GM23248 (cell line): ENCODE results near the gene OR2K2. TPM values are rescaled to one million over a fixed set of nuclear protein-coding genes. Genes with fewer than 3 reads are reported as not detected.
"Not testable (repeated sequence)": the region's sequence is repeated elsewhere in the genome, so short reads cannot be mapped to it uniquely, and the experiment has no call there.

Experiments
- DNase-seq: peaks from one replicate; pipeline ENCODE4 v3.0.0-alpha.2; 2015
- H2AFZ ChIP-seq: fragments of 200-600 bp; sonication (generic); 2 replicates; pipeline ENCODE4 v1.6.1; 2016; ENCODE audit warnings: antibody characterized with exemption
- H3F3A ChIP-seq: fragments of 200-600 bp; sonication (generic); 2 replicates; pipeline ENCODE4 v1.6.1; 2016; ENCODE audit warnings: mild to moderate bottlenecking, antibody characterized with exemption, mixed run types; ENCODE audit not compliant: insufficient read depth
- H3K27ac ChIP-seq: fragments of 200-600 bp; sonication (generic); 2 replicates; pipeline ENCODE4 v1.5.1; 2016; ENCODE audit warnings: mild to moderate bottlenecking
- H3K27me3 ChIP-seq: fragments of 200-600 bp; sonication (generic); replicated peaks from 2 replicates; pipeline ENCODE4 v1.6.1; 2016; ENCODE audit warnings: mild to moderate bottlenecking; ENCODE audit not compliant: insufficient read depth
- H3K36me3 ChIP-seq: fragments of 200-600 bp; sonication (generic); 2 replicates; pipeline ENCODE4 v1.6.1; 2016; ENCODE audit warnings: low read depth, mild to moderate bottlenecking
- H3K4me1 ChIP-seq: fragments of 200-600 bp; sonication (generic); 2 replicates; pipeline ENCODE4 v1.6.1; 2016; ENCODE audit warnings: mild to moderate bottlenecking; ENCODE audit not compliant: insufficient read depth
- H3K4me2 ChIP-seq: fragments of 200-600 bp; sonication (generic); one replicate; pipeline ENCODE4 v1.6.1; 2016; ENCODE audit warnings: mild to moderate bottlenecking; ENCODE audit not compliant: unreplicated experiment
- H3K4me3 ChIP-seq: fragments of 200-600 bp; sonication (generic); 2 replicates; pipeline ENCODE4 v1.5.1; 2016; ENCODE audit warnings: mild to moderate bottlenecking
- H3K79me2 ChIP-seq: fragments of 200-600 bp; sonication (generic); 2 replicates; pipeline ENCODE4 v1.6.1; 2016; ENCODE audit warnings: mild to moderate bottlenecking; ENCODE audit not compliant: insufficient read depth
- H3K9ac ChIP-seq: fragments of 200-600 bp; sonication (generic); 2 replicates; pipeline ENCODE4 v1.6.1; 2016; ENCODE audit warnings: mild to moderate bottlenecking
- H3K9me2 ChIP-seq: fragments of 200-600 bp; sonication (generic); 2 replicates; pipeline ENCODE4 v1.6.1; 2016; ENCODE audit warnings: mixed run types, mild to moderate bottlenecking, moderate library complexity; ENCODE audit not compliant: insufficient read depth
- H3K9me3 ChIP-seq: fragments of 200-600 bp; sonication (generic); one replicate; pipeline ENCODE4 v1.6.1; 2017; ENCODE audit warnings: low read depth
- H4K20me1 ChIP-seq: fragments of 200-600 bp; sonication (generic); 2 replicates; pipeline ENCODE4 v1.6.0; 2016; ENCODE audit not compliant: insufficient read depth
- EZH2 ChIP-seq: fragments of 200-600 bp; sonication (generic); IDR thresholded peaks from 2 replicates; pipeline ENCODE4 v1.6.1; 2018; ENCODE audit warnings: antibody characterized with exemption, mild to moderate bottlenecking; ENCODE audit not compliant: insufficient read depth, poor library complexity, severe bottlenecking
- EZH2phosphoT487 ChIP-seq: fragments of 200-600 bp; sonication (generic); IDR thresholded peaks from 2 replicates; pipeline ENCODE4 v1.6.1; 2018; ENCODE audit warnings: antibody characterized with exemption, moderate library complexity, mild to moderate bottlenecking, low read depth; ENCODE audit not compliant: insufficient read depth
- WGBS, 2 experiments: methylation state at CpG; one replicate each; pipeline ENCODE4 v1.1.6; 2015 to 2017; ENCODE audit warnings: low lambda C conversion rate in 2 of 2, low coverage in 1 of 2; ENCODE audit errors: missing lambda C conversion rate in 2 of 2; 5-methylcytosine and 5-hydroxymethylcytosine counted together
- in situ Hi-C: fragments of 300-500 bp; cut with MboI; formaldehyde crosslinking; loops from 2 replicates; pipeline ENCODE4 v1.15.0; 2020
- polyA plus RNA-seq: library from polyadenylated mRNA; unstranded; fragments of >200 nt; fragmentation: Nextera tagmentation; extraction: Ambion mirVana; gene quantifications from 2 replicates; pipeline ENCODE4 v1.2.1, GENCODE V29; 2016
- total RNA-seq: library from RNA; depleted of rRNA; stranded (reverse); fragments of >200 nt; shearing (Covaris generic); gene quantifications from 2 replicates; pipeline ENCODE4 v1.2.3, GENCODE V29; 2014; rRNA removed

Gene OR2K2
- total and polyA plus RNA-seq, 2 experiments from 2014 or later: not detected

- in situ Hi-C loops: no loop called here
- no peaks in the 10 kb centered on the region for H3K27me3 ChIP-seq
- H3K79me2 ChIP-seq: no peaks in the 10 kb centered on the region
- H2AFZ ChIP-seq: no peak overlapping the region
- H3K4me3 ChIP-seq: no peak overlapping the region
- no peaks in the 10 kb centered on the region for H3K9me3 ChIP-seq
- H3K9ac ChIP-seq: no peak overlapping the region
- WGBS, 2 experiments: 33 to 36% methylated on average over 2 of the region's 2 CpGs
- no peak overlapping the region for H3K4me2 ChIP-seq
- no peaks in the 10 kb centered on the region for H4K20me1 ChIP-seq
- TF ChIP-seq EZH2 (no peak), EZH2phosphoT487 (no peak)
- H3K36me3 ChIP-seq: no peaks in the 10 kb centered on the region
- no peak overlapping the region for H3K27ac ChIP-seq
- no peak for DNase-seq
- peaks cover 13% of the 10 kb centered on the region for H3K4me1 ChIP-seq
- H3K9me2 ChIP-seq: no peaks in the 10 kb centered on the region
- H3F3A ChIP-seq: peaks cover 5% of the 10 kb centered on the region
Measured at GRCh38 chr9:111282845-111283244, 47.2 kb downstream of the OR2K2 start.

DNA sequence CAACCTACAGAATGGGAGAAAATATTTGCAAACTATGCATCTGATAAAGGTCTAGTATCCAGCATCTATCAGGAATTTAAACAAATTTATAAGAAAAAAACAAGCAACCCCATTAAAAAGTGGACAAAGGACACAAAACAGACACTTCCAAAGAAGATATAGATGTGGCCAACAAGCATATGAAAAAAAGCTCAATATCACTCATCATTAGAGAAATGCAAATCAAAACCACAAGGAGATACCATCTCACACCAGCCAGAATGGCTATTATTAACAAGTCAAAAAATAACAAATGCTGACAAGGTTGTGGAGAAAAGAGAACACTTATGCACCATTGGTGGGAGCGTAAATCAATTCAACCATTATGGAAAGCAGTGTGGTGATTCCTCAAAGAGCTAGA is 49.2 kb downstream of the OR2K2 start:
- H3K36me3 ChIP-seq, H3K9me3 ChIP-seq, H3K4me3 ChIP-seq, H2AFZ ChIP-seq, DNase-seq, in situ Hi-C loops, H3F3A ChIP-seq, H4K20me1 ChIP-seq, H3K9ac ChIP-seq, H3K27ac ChIP-seq, H3K79me2 ChIP-seq, H3K9me2 ChIP-seq, H3K4me2 ChIP-seq, H3K4me1 ChIP-seq, H3K27me3 ChIP-seq: not testable (repeated sequence)
- WGBS, 2 experiments: 100% methylated on average over 1 of the region's 1 CpG

Other genes with a start within 250 kb of the OR2K2 start
- gene ECPAS, start 154.2 kb upstream of the OR2K2 start, total RNA-seq: 51.1 and 65.3 TPM in 2 replicates
- gene ECPAS, start 154.2 kb upstream of the OR2K2 start, polyA plus RNA-seq: 32.0 and 32.9 TPM in 2 replicates
- gene ZNF483, start 195.0 kb upstream of the OR2K2 start, total RNA-seq: 0.25 and 0.32 TPM in 2 replicates
- 0.18 and 0.49 TPM in 2 replicates for gene ZNF483, start 195.0 kb upstream of the OR2K2 start, polyA plus RNA-seq